Effector memory CD4-positive, alpha-beta T cell (primary cell): Measurements from ENCODE around the gene TES.

Source experiments
- DNase-seq, 3 donors: peaks; one replicate each; pipeline ENCODE4 v3.0.0-alpha.2; 2020
- H3K27ac ChIP-seq: 2 replicates; pipeline ENCODE4 v1.7.0; 2013; ENCODE audit warnings: mild to moderate bottlenecking, low read length, moderate library complexity; ENCODE audit not compliant: insufficient read depth, poor library complexity, severe bottlenecking
- H3K27me3 ChIP-seq: replicated peaks from 2 replicates; pipeline ENCODE4 v1.7.0; 2013; ENCODE audit warnings: mild to moderate bottlenecking, low read length; ENCODE audit not compliant: insufficient read depth, control insufficient read depth, poor library complexity, severe bottlenecking
- H3K36me3 ChIP-seq: 2 replicates; pipeline ENCODE4 v1.7.0; 2013; ENCODE audit warnings: mild to moderate bottlenecking, low read length, moderate library complexity; ENCODE audit not compliant: control insufficient read depth, insufficient read depth
- H3K4me1 ChIP-seq: 2 replicates; pipeline ENCODE4 v1.7.0; 2013; ENCODE audit warnings: low read length, mild to moderate bottlenecking; ENCODE audit not compliant: control insufficient read depth, insufficient read depth, poor library complexity, severe bottlenecking
- H3K4me3 ChIP-seq: 2 replicates; pipeline ENCODE4 v1.7.0; 2013; ENCODE audit warnings: low read length, low read depth, mild to moderate bottlenecking; ENCODE audit not compliant: insufficient read depth, poor library complexity, severe bottlenecking
- H3K9me3 ChIP-seq: 2 replicates; pipeline ENCODE4 v1.7.0; 2013; ENCODE audit warnings: mild to moderate bottlenecking, low read length, moderate library complexity; ENCODE audit not compliant: control insufficient read depth
- total RNA-seq, 3 donors: gene quantifications; one replicate each; lab custom pipeline; 2026; lab: John Stamatoyannopoulos, UW

The TES gene, protein sequence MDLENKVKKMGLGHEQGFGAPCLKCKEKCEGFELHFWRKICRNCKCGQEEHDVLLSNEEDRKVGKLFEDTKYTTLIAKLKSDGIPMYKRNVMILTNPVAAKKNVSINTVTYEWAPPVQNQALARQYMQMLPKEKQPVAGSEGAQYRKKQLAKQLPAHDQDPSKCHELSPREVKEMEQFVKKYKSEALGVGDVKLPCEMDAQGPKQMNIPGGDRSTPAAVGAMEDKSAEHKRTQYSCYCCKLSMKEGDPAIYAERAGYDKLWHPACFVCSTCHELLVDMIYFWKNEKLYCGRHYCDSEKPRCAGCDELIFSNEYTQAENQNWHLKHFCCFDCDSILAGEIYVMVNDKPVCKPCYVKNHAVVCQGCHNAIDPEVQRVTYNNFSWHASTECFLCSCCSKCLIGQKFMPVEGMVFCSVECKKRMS
- 112 to 148 (median 130) reads per million in 3 donors for total RNA-seq

DNA sequence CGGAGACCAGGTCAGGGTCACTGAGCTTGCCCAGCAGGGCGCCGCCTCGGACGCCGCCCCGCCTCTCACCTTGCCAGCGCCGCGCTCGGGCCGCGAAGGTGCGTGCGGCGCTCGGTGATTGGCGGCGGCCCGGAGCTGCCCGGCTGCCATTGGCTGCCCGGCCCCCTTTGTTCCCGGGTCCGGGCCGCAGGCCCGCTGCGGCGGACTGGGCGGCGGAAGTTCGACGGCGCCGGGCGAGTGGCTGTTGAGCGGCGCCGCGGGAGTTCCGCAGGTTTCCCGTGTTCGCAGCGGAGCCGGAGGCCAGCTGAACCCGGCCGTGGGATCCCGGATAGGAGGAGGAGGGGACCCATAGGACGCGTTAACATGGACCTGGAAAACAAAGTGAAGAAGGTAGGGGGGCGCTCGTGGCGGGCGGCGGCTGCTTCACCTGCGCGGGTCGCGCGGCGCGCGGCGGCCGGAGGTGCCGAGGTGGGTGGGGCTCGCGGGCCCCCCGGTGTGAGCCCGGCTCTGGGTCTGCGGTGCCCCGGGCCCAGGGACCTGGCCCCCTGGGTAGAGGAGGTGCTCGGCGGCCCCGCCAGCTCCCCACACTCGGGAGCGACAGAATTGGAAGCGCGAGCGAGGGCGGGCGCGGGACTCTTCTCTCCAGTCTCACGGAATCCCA lies at the start of gene TES:
Gene TES (plus strand): TSS at position 195 of the 661 bp plus-strand sequence. CDS start 169 bp downstream, at position 364.
- Histone ChIP-seq H3K4me1 (peaks cover 19% of the 10 kb centered on the region), H3K27ac (peak within 1 kb of the TSS; percentile 87), H3K4me3 (peak within 1 kb of the TSS; percentile 74), H3K27me3 (no peaks in the 10 kb centered on the region), H3K9me3 (no peaks in the 10 kb centered on the region), H3K36me3 (no peaks in the 10 kb centered on the region)
- DNase-seq = peak; percentile 45 to 59 (median 45)

GRCh38 chr7:116161728-116162127 lies 48.6 kb upstream of the TES start:
- Histone ChIP-seq H3K4me1 (no peaks in the 10 kb centered on the region), H3K27me3 (peaks cover 5% of the 10 kb centered on the region), H3K9me3 (no peaks in the 10 kb centered on the region), H3K36me3 (no peaks in the 10 kb centered on the region), H3K27ac (no peak overlapping the region), H3K4me3 (no peak overlapping the region)
- DNase-seq = no peak

DNA sequence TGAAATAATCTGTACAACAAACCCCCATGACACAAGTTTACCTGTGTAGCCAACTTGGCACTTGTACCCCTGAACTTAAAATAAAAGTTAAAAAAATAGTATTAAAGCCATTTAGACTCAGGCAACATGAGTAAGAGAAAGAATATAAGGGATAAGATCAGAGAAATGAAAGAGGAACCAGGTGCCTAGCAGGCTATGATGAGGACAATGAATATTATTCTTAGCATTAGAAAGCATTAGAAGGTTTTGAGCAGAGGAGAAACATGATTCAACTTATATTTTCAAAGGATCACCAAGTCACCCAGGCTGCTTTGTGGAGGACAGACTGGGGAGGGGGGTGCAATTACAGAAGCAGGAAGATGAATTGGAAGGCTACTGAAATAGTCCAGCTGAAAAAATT lies 48.1 kb upstream of the TES start:
- H3K27me3 ChIP-seq = peaks cover 5% of the 10 kb centered on the region
- no peak for DNase-seq
- no peaks in the 10 kb centered on the region for H3K4me1 ChIP-seq
- no peaks in the 10 kb centered on the region for H3K9me3 ChIP-seq
- no peak overlapping the region for H3K4me3 ChIP-seq
- H3K27ac ChIP-seq = no peak overlapping the region
- H3K36me3 ChIP-seq = no peaks in the 10 kb centered on the region

DNA sequence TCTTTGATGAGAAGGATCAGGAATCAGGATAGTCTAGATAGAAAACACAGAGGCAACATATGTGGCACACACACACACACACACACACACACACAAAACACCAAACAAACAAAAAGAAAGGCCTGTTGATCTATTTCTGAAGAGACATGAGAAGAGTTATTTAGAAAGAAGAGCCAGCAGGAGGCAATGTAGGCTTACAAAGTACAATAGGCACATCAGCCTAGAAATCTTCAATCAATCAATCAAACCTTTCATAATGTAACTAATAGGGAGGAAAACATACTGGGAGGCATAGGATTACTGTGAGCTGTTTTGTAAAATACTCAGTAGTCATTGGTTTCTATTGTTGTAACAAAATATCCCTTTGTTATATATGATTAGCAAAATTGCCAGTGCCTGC lies 47.3 kb upstream of the TES start:
- Histone ChIP-seq H3K27ac (no peak overlapping the region), H3K9me3 (no peaks in the 10 kb centered on the region), H3K4me1 (no peaks in the 10 kb centered on the region), H3K27me3 (peaks cover 5% of the 10 kb centered on the region), H3K4me3 (no peak overlapping the region), H3K36me3 (no peaks in the 10 kb centered on the region)
- DNase-seq = no peak

- DNase-seq = no peak
- Histone ChIP-seq H3K27ac (no peak overlapping the region), H3K4me1 (no peaks in the 10 kb centered on the region)
Measured at GRCh38 chr7:116164552-116165306, 45.6 kb upstream of the TES start.

DNA sequence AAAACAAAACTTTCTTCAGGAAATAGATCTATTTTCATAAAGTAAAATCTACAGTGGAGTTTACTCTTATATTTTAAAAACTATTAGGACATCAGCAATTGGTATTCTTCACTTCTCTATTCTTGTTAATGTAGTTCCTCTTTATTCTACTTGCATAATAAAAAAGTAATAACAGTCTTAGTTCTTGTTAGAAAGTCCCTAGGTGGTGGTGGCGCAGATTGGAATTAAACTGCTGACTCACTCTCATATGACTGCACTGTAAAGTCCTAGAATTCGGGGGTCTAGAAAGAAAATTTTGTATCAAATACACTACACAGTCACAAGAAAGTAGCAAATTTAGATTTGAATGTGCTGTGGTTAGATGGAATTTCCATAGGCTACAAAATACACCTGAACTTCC lies 44.6 kb upstream of the TES start:
- no peak overlapping the region for H3K4me3 ChIP-seq
- DNase-seq = no peak
- no peaks in the 10 kb centered on the region for H3K4me1 ChIP-seq
- no peaks in the 10 kb centered on the region for H3K9me3 ChIP-seq
- no peak overlapping the region for H3K27ac ChIP-seq
- H3K27me3 ChIP-seq = peaks cover 5% of the 10 kb centered on the region
- no peaks in the 10 kb centered on the region for H3K36me3 ChIP-seq

More at GRCh38 chr7:116164552-116165306, 45.6 kb upstream of the TES start:
- H3K27me3 ChIP-seq = peaks cover 5% of the 10 kb centered on the region
- H3K9me3 ChIP-seq = no peaks in the 10 kb centered on the region
- H3K36me3 ChIP-seq = no peaks in the 10 kb centered on the region
- no peak overlapping the region for H3K4me3 ChIP-seq

- Histone ChIP-seq H3K27ac (no peak overlapping the region), H3K4me1 (no peaks in the 10 kb centered on the region), H3K27me3 (peaks cover 5% of the 10 kb centered on the region), H3K36me3 (no peaks in the 10 kb centered on the region), H3K4me3 (no peak overlapping the region), H3K9me3 (no peaks in the 10 kb centered on the region)
- no peak for DNase-seq
Measured at GRCh38 chr7:116166156-116166555, 44.2 kb upstream of the TES start.

DNA sequence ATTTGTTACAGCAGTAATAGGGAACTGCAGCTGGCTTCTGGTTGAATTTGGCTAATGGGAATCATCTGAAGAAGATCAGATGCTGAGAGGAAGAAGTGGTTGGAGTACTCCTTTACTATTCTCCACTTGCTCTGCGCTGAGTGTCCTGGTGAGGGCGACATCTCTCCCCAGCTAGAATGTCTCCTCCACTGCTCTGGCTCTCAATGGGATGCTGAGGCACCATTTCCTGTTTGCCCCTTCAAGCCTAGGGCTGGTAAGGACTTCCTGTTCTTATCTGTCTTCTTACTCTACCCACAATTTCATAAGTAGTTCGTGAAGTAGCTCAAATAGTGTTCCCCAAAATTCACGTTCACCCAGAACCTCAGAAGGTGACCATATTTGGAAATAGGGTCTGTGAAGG lies 43.2 kb upstream of the TES start:
- DNase-seq = no peak
- Histone ChIP-seq H3K36me3 (no peaks in the 10 kb centered on the region), H3K27me3 (peaks cover 5% of the 10 kb centered on the region), H3K27ac (no peak overlapping the region), H3K9me3 (no peaks in the 10 kb centered on the region), H3K4me3 (no peak overlapping the region), H3K4me1 (no peaks in the 10 kb centered on the region)

DNA sequence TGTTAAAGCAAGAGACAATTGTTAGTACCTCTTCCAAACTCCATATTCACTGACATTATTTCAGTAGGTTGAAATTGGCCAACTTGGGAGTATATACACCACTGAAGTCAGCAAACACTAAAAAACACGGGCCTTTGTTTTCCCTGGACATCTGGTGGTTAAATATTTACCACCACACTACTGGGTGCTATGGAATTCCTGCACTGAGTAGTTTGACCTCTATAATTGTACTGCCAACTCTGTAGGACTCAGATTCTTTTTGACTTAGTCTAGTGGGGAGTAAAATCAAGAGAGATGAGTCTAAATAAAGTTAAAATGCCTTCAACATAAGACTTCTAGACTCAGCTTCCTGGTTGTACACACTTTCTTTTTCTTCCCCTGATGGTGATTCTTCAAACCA lies 41.3 kb upstream of the TES start:
- Histone ChIP-seq H3K27ac (no peak overlapping the region), H3K36me3 (no peaks in the 10 kb centered on the region), H3K4me1 (no peaks in the 10 kb centered on the region), H3K9me3 (no peaks in the 10 kb centered on the region), H3K27me3 (no peaks in the 10 kb centered on the region), H3K4me3 (no peak overlapping the region)
- no peak for DNase-seq
